GM18508 (cell line): ENCODE measurements around the gene RAPGEF1.
"Not testable (repeated sequence)": the region's sequence is repeated elsewhere in the genome, so short reads cannot be mapped to it uniquely, and the experiment has no call there.

Experiments used
- ATAC-seq: cut with Tn5 transposase; IDR thresholded peaks from one replicate; pipeline ENCODE4 v1.9.1; 2021; ENCODE audit warnings: moderate number of reproducible peaks; ENCODE audit not compliant: insufficient read depth, unreplicated experiment

Gene RAPGEF1

GRCh38 chr9:131753751-131754150 is 13.9 kb upstream of the RAPGEF1 start:
- ATAC-seq, result not testable (repeated sequence)

- no peak for ATAC-seq
Measured at GRCh38 chr9:131752231-131752884, 12.5 kb upstream of the RAPGEF1 start.

- ATAC-seq, result no peak
Measured at GRCh38 chr9:131748411-131748955, 8.6 kb upstream of the RAPGEF1 start.

- no peak for ATAC-seq
Measured at GRCh38 chr9:131747352-131747751, 7.5 kb upstream of the RAPGEF1 start.

- ATAC-seq, result no peak
Measured at GRCh38 chr9:131745610-131746009, 5.7 kb upstream of the RAPGEF1 start.

- no peak for ATAC-seq
Measured at GRCh38 chr9:131744720-131745201, 4.9 kb upstream of the RAPGEF1 start.

- ATAC-seq, result no peak
Measured at GRCh38 chr9:131744171-131744719, 4.4 kb upstream of the RAPGEF1 start.

GRCh38 chr9:131743501-131743900 is 3.6 kb upstream of the RAPGEF1 start:
- no peak for ATAC-seq

GRCh38 chr9:131743096-131743495 is 3.2 kb upstream of the RAPGEF1 start:
- ATAC-seq, result no peak

GRCh38 chr9:131740898-131741297 is 1.0 kb upstream of the RAPGEF1 start:
- ATAC-seq, result no peak

GRCh38 chr9:131739133-131739958 is 530 bp downstream of the RAPGEF1 start:
- ATAC-seq, result no peak

GRCh38 chr9:131738293-131739132 is 1.4 kb downstream of the RAPGEF1 start:
- ATAC-seq, result no peak

GRCh38 chr9:131737426-131737825 is 2.5 kb downstream of the RAPGEF1 start:
- no peak for ATAC-seq

- ATAC-seq, result no peak
Measured at GRCh38 chr9:131736431-131736830, 3.4 kb downstream of the RAPGEF1 start.

GRCh38 chr9:131735238-131736128 is 4.4 kb downstream of the RAPGEF1 start:
- ATAC-seq, result no peak

GRCh38 chr9:131734781-131735180 is 5.1 kb downstream of the RAPGEF1 start:
- no peak for ATAC-seq

- ATAC-seq, result no peak
Measured at GRCh38 chr9:131734165-131734610, 5.7 kb downstream of the RAPGEF1 start.

- no peak for ATAC-seq
Measured at GRCh38 chr9:131733541-131734061, 6.3 kb downstream of the RAPGEF1 start.
